GM19468 (cell line): ENCODE results near the gene FAM217B.

Experiments
- ATAC-seq: cut with Tn5 transposase; IDR thresholded peaks from one replicate; pipeline ENCODE4 v1.9.1; 2021; ENCODE audit warnings: mild to moderate bottlenecking, moderate library complexity, moderate number of reproducible peaks; ENCODE audit not compliant: unreplicated experiment; ENCODE audit errors: extremely low read depth

FAM217B gene

DNA sequence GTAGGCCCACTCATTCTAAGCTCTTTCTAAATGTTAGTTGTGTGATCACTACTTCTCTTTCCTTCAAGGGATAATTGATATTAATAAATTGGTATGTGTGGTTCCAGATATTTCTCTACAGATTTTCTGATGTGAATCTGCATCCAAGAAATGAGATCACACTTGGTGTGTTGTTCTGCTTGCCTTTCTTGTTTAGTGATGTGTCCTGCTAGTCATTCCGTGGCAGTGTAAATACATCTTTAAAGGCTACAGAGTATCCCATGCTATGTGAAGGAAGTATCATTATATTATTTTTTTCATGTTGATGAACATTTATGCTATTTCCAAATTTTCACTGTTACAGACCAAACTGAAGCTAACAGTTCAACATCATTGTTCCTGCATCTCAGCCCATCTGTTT, 31.2 kb downstream of the FAM217B start:
- ATAC-seq = no peak

DNA sequence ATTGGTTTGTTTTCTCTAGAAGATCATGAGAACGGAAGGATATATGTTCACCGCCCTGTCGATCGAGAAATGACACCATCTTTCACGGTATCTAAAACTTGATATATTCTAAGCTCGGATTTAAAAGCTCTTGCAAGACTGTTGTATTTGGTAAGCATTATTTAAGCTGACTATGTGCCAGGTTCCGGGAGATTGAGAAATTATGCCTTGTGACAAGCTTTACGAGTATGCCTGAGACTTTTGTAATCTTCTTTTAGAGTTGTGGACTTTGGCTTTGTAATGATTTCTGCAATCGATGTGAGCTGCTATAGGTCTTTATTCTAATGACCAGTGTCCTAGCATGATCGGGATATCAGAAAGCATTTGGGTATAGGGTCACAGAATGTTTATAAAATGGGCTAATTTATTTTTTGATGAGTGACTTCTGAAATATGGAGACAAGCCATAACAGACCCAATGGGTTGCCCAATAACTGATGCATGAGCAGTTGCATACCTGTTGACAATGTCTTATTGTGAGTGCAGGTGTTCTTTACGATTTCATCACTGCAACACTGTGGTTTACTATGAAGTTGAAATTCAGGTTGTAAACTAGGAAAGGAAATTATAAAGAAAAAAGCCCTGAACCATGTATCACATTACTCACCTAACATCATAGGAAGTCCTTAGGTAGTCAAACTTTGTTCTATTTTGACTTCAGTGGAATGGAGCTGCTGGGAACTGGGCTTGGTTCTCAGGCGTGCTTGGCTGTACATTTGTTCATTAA, 32.0 kb downstream of the FAM217B start:
- no peak for ATAC-seq

DNA sequence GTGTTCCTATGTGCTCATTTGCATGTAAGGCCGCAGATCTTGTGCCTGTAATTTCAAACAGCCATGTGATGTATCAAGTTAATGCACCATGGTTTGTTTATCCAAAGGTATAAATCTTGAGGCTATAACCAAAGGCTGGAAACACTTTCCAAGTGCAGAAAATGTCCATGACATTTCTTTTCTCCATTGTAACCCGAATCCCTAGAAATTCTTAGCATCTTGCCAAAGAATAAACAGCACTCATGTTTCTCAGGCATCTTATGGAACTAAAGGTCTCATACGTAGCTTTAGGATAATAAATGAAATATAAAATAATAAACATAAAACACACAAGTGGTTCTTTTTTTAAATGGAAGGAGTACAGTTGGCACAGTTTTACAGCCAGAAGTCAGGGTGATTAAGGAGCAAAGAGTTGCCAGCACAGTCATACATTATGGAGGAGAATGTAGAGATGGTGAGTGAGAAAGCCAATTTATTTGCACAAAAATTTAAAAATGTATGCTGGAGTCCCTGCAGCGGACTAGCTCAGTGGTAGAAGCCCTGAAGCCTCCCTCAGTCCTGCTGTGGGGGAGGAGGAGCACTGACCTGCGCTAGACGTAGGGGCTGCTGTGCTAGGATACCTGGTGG, 36.1 kb downstream of the FAM217B start:
- no peak for ATAC-seq

DNA sequence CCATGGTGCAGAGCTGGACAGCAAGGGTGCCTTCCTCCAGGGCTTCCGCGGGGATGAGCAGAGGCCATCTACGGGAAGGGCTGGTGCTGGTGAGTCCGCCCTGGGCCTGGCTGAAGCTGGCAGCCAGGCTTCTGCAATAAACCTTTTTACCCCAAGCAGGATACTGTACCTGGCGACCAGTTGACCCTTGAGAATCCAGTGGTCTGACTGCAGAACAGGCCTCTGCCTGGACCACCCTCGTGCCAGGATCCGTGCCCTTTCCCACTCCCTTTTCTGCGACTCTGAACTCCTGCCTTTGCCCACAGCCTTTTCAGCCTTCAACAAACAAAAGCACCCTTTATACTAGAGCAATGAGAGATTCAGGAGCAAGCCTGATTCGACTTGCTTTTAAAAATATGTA, 36.9 kb downstream of the FAM217B start:
- ATAC-seq = no peak

DNA sequence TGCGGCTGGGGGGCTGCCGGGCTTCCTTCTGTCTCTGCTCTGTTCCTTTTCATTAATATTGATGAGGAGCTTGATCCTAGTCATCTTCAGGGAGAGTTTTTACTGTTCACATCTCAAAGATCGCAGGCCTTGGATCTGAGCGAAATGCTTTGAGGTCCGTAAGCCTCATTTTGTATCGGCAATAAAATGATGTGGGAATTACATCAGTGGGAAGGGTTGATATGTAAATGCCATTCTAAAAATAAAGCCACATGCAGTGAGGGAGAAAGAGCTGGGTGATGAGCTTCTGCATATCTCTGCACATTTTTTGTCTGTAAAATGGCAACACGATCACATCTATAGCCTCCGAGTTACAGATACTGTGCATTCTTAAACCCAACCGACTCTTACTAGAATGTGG, 42.9 kb downstream of the FAM217B start:
- ATAC-seq = no peak

DNA sequence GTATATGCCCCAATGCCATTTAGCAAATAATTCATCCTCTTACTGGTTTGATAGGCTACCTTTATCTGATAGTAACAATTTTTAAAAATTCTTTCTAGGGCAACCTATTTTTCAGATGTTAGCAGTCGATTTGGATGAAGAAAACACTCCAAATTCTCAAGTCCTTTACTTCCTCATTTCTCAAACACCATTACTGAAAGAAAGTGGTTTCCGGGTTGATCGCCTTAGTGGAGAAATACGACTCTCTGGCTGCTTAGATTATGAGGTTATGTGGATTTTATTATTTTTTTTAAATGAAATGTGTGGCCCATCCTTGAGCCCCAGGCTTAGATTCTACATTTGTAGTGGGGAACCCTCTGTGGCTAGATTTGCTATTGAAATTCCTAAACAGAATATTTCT, 44.4 kb downstream of the FAM217B start:
- no peak for ATAC-seq

DNA sequence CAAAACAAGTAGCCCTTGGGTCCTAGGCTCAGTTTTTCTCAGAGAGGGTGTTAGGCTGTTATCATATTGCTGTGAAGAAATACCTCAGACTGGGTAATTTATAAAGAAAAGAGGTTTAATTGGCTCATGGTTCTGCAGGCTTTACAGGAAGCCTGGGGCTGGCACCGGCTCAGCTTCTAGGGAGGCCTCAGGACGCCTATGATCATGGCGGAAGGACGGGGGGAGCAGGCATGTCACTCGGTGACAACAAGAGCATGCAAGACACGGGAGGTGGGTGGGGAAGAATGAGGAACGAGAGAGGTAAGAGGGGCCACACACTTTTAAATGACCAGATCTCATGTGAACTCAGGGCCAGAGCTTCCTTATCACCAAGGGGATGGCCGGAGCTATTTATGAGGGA, 45.0 kb downstream of the FAM217B start:
- no peak for ATAC-seq

DNA sequence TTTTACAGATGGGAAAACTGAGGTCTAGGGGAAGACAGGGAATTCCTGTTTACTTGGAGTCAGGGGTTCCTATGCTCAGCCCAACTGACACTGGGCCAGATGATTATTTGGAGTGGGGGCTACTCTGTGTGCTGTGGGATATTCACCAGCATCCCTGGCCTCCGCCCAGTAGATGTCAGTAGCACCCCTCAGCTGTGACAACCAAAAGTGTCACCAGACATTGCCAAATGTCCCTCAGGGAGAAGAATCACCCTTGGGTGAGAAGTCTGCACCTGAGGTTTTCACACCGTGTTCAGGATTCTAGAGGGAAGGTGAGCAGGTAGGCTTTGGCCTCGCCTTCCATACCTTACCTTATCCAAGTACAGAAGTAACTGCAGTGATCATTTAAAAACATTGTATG, 45.7 kb downstream of the FAM217B start:
- no peak for ATAC-seq

DNA sequence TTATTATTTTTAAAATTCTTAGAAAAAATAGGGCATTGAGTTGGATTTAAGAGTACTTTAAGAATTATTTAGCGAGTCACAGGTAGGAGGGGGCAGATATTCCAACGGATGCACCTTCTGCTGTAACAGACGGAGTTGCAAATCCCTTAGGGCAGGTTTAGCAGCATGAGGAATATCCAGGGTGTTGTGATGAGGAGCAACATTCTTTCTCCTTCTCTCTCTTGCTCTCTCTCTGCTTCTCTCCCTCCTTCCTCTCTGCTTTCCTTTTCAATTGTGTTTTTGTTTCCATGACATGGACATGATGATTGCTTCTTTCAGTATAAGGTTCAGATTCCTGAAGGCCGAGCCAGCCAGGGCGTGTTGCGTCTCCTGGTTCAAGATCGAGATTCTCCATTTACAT, 46.9 kb downstream of the FAM217B start:
- ATAC-seq = no peak

DNA sequence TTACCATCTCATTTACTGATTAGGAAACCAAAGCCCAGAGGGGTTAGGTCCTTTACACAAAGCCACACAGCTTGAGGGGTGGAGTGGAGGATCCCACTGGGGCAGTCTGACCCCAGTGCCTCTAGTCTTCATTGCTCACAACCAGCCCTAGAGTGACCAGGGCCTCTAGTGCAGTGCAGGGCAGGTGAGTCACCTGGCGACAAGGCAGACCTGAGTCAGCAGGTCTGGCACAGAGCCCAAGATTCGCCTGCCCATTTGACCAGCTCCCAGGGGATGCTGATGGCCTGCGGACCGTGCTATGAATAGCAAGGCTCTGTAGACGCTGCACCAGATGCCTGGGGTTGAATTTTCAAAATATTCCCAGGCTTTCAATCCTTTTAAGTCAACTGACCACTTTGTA, 48.0 kb downstream of the FAM217B start:
- ATAC-seq = no peak

DNA sequence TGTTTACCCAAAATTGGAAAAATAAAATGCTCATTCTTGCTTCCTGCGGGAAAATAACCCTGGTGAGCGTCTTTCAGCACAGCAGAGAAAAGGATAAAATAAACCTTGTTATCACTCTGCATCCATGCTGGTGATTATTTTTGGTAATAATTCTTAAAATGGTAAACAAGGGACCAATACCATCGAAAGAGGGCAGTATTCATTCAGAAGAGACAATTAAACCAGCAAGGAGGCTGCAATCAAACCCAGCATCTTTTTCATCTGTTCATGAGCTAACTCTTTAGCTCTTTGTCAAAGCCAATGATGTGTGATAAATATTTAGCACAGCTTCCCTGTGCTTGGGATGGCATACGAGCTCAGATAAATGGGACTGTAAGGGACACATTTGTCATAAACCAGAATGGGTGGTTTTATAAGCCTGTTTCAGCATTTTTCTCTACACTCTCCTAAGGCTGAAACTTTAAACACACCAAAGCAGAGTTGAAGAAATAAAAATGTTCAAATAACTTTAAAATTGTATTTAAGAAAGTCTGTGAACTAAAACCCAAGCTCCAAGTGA, 52.4 kb downstream of the FAM217B start:
- ATAC-seq = no peak

DNA sequence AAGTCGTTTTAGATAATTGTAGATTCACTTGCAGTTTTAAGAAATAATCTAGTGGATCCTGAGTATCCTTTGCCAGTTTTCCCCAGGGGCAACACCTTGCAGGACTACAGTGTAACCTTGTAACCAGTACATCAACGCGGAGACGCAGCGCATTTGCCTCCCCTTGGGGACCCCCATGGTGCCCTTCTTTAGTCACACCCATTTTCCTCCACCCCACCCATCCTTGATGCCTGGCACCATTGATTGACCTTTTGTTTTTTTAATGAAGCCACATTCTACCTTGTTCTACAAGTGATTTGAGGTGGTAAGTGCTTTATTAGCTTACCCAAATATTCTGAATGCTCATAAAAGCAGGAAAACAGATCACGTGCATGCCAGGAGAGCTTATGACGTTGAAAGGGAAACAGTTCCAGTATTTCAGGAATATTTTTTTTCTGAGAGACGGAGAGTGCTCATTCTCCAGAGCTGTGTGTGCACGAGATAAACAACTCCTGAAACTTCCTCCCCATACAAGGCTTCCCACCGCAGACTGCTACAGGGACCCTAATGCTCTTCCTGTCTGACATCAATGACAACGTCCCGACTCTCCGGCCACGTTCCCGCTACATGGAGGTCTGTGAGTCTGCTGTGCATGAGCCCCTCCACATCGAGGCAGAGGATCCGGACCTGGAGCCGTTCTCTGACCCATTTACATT, 53.7 kb downstream of the FAM217B start:
- ATAC-seq = no peak

DNA sequence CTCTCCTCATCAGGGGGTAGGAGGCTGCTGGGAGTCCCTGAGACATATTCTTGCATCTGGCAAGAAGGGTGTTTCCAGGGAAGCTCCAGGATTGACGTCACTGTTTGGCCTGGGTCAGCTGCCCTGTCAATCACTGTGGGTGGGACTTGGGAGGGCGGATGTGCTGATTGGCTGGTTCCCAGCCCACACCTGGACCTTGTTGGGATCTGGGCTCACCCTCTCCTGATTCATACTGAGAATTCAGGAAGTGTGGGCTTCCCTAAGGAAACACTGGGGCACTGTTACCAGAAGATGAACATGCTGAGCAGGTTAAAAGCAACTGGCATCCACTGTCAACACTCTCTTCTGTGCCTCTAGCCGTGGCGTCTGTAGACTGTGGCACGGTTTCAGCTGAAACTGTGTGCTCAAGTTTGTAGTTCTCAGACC, 54.5 kb downstream of the FAM217B start:
- no peak for ATAC-seq

DNA sequence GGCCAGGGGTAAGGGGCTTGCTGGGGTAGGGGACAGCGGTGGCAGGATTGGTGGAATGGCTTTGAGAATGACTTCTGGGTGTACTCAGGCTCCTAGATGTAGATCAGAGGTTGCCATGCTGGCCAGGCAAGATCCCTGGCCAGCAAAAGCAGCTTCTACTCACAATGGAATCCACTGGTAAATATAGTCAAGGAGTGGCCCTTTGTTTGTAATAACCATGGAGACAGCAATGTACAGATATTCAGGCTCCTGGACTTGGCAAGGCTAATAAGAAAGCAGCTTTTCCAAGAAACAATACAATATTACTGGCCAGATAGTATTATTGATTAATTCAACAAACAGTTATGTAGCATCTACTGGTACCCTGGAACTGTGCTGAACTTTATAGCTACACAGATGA, 55.9 kb downstream of the FAM217B start:
- ATAC-seq = no peak

DNA sequence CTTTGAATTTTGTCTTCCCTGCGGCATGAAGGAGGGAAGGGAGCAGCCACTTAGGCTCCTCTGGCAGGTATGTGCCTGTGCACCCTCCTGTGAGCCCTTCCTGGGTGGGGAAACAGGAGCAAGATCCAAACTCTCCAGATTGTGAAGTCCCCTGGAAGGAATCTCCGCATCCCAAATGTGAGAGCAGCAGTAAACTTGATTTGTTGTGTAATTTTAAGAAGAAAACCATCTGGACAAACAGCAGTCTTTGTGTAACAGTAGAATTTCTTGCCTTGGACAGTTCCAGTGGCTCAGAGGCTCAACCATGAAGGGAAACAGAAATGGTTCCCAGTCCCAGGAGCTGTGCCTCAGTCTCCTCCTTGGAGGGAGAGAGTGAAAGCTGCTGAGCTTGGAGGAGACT, 57.7 kb downstream of the FAM217B start:
- ATAC-seq = no peak
